Hepatocyte (in vitro differentiated cells): ENCODE results near the gene NAV3. TPM values are rescaled to one million over a fixed set of nuclear protein-coding genes. Genes with fewer than 3 reads are reported as not detected.

Experiments used
- DNase-seq: peaks from one replicate; pipeline ENCODE4 v3.0.0-alpha.2; 2016; ENCODE audit warnings: low spot score
- H2AFZ ChIP-seq: fragments of 200-600 bp; sonication (generic); 2 replicates; pipeline ENCODE4 v1.6.0; 2016; ENCODE audit warnings: antibody characterized with exemption, mild to moderate bottlenecking
- H3K27ac ChIP-seq: fragments of 200-600 bp; sonication (generic); 2 replicates; pipeline ENCODE4 v1.5.1; 2016; ENCODE audit warnings: mild to moderate bottlenecking
- H3K27me3 ChIP-seq: fragments of 200-600 bp; sonication (generic); 2 replicates; pipeline ENCODE4 v1.6.1; 2016
- H3K36me3 ChIP-seq: fragments of 200-600 bp; sonication (generic); replicated peaks from 2 replicates; pipeline ENCODE4 v1.5.1; 2016; ENCODE audit warnings: low read depth; ENCODE audit not compliant: insufficient read depth
- H3K4me1 ChIP-seq: fragments of 200-600 bp; sonication (generic); 2 replicates; pipeline ENCODE4 v1.5.1; 2016; ENCODE audit warnings: mild to moderate bottlenecking, moderate library complexity; ENCODE audit not compliant: insufficient read depth
- H3K4me2 ChIP-seq: fragments of 200-600 bp; sonication (generic); 2 replicates; pipeline ENCODE4 v1.6.0; 2016
- H3K4me3 ChIP-seq: fragments of 200-600 bp; sonication (generic); 2 replicates; pipeline ENCODE4 v1.5.1; 2016; ENCODE audit warnings: mild to moderate bottlenecking
- H3K79me2 ChIP-seq: fragments of 200-600 bp; sonication (generic); 2 replicates; pipeline ENCODE4 v1.6.0; 2017; ENCODE audit warnings: mild to moderate bottlenecking
- H3K9me2 ChIP-seq: fragments of 200-600 bp; sonication (generic); replicated peaks from 2 replicates; pipeline ENCODE4 v1.6.0; 2017; ENCODE audit warnings: mild to moderate bottlenecking; ENCODE audit not compliant: insufficient read depth
- H3K9me3 ChIP-seq: fragments of 200-600 bp; sonication (generic); 2 replicates; pipeline ENCODE4 v1.5.1; 2016; ENCODE audit warnings: low read depth, mild to moderate bottlenecking
- H4K20me1 ChIP-seq: fragments of 200-600 bp; sonication (generic); 2 replicates; pipeline ENCODE4 v1.6.0; 2016; ENCODE audit warnings: mild to moderate bottlenecking; ENCODE audit not compliant: insufficient read depth, poor library complexity, severe bottlenecking
- CTCF ChIP-seq: fragments of 200-600 bp; sonication (generic); IDR thresholded peaks from 2 replicates; pipeline ENCODE4 v1.5.1; 2016; ENCODE audit warnings: antibody characterized with exemption, mild to moderate bottlenecking; ENCODE audit not compliant: poor library complexity
- EZH2 ChIP-seq: fragments of 200-600 bp; sonication (generic); IDR thresholded peaks from 2 replicates; pipeline ENCODE4 v1.6.1; 2016; ENCODE audit warnings: antibody characterized with exemption, mild to moderate bottlenecking, borderline replicate concordance
- EZH2phosphoT487 ChIP-seq: fragments of 200-600 bp; sonication (generic); IDR thresholded peaks from one replicate; pipeline ENCODE4 v1.6.1; 2018; ENCODE audit warnings: antibody characterized with exemption, mild to moderate bottlenecking, low read depth, moderate library complexity; ENCODE audit not compliant: unreplicated experiment, severe bottlenecking
- WGBS: methylation state at CpG from one replicate; pipeline ENCODE4 v1.1.6; 2016; ENCODE audit warnings: low lambda C conversion rate; ENCODE audit errors: missing lambda C conversion rate; 5-methylcytosine and 5-hydroxymethylcytosine counted together
- polyA plus RNA-seq: library from polyadenylated mRNA; unstranded; fragments of >200 nt; fragmentation: Nextera tagmentation; extraction: Ambion mirVana; gene quantifications from 2 replicates; pipeline ENCODE4 v1.2.1, GENCODE V29; 2016
- total RNA-seq: library from RNA; depleted of rRNA; stranded (reverse); fragments of >200 nt; gene quantifications from 2 replicates; pipeline ENCODE4 v1.2.3, GENCODE V29; 2014

The NAV3 gene
- total and polyA plus RNA-seq, 2 experiments from 2014 or later, result 1.4 to 9.2 TPM

GRCh38 chr12:77796775-77797174, 33.9 kb upstream of the NAV3 start:
- H3K4me2 ChIP-seq, result no peak overlapping the region
- no peaks in the 10 kb centered on the region for H3K27me3 ChIP-seq
- DNase-seq, result no peak
- no peaks in the 10 kb centered on the region for H4K20me1 ChIP-seq
- no peak overlapping the region for H3K27ac ChIP-seq
- no peaks in the 10 kb centered on the region for H3K4me1 ChIP-seq
- TF ChIP-seq EZH2 (no peak), CTCF (no peak), EZH2phosphoT487 (no peak)
- no peak overlapping the region for H3K4me3 ChIP-seq
- no peaks in the 10 kb centered on the region for H3K9me3 ChIP-seq
- 60% methylated on average over 1 of the region's 1 CpG for WGBS
- no peaks in the 10 kb centered on the region for H3K36me3 ChIP-seq
- no peaks in the 10 kb centered on the region for H3K79me2 ChIP-seq
- no peaks in the 10 kb centered on the region for H3K9me2 ChIP-seq
- H2AFZ ChIP-seq, result no peak overlapping the region

GRCh38 chr12:77800501-77800900, 30.2 kb upstream of the NAV3 start:
- TF ChIP-seq EZH2 (no peak), CTCF (no peak), EZH2phosphoT487 (no peak)
- Histone ChIP-seq H4K20me1 (no peaks in the 10 kb centered on the region), H3K4me2 (no peak overlapping the region), H3K9me2 (no peaks in the 10 kb centered on the region), H3K27ac (no peak overlapping the region), H3K36me3 (no peaks in the 10 kb centered on the region), H2AFZ (no peak overlapping the region), H3K4me1 (no peaks in the 10 kb centered on the region), H3K9me3 (no peaks in the 10 kb centered on the region), H3K4me3 (no peak overlapping the region), H3K79me2 (no peaks in the 10 kb centered on the region), H3K27me3 (no peaks in the 10 kb centered on the region)
- 58% methylated on average over 2 of the region's 2 CpGs for WGBS
- DNase-seq, result no peak

GRCh38 chr12:77808534-77808933, 22.2 kb upstream of the NAV3 start:
- TF ChIP-seq CTCF (no peak), EZH2 (no peak)
- no peak for DNase-seq
- H3K4me2 ChIP-seq, result no peak overlapping the region
- H3K9me2 ChIP-seq, result no peaks in the 10 kb centered on the region
- H3K4me1 ChIP-seq, result no peaks in the 10 kb centered on the region
- H3K27ac ChIP-seq, result no peak overlapping the region
- no peaks in the 10 kb centered on the region for H4K20me1 ChIP-seq
- H3K9me3 ChIP-seq, result no peaks in the 10 kb centered on the region
- no peak overlapping the region for H3K4me3 ChIP-seq
- H3K36me3 ChIP-seq, result no peaks in the 10 kb centered on the region
- H3K79me2 ChIP-seq, result no peaks in the 10 kb centered on the region
- 85% methylated on average over 9 of the region's 9 CpGs for WGBS
- H3K27me3 ChIP-seq, result no peaks in the 10 kb centered on the region
- H2AFZ ChIP-seq, result no peak overlapping the region

- Histone ChIP-seq H3K4me3 (no peak overlapping the region), H4K20me1 (no peaks in the 10 kb centered on the region), H3K9me2 (no peaks in the 10 kb centered on the region), H3K4me1 (peaks cover 9% of the 10 kb centered on the region), H3K27me3 (no peaks in the 10 kb centered on the region), H3K9me3 (no peaks in the 10 kb centered on the region), H3K36me3 (no peaks in the 10 kb centered on the region), H3K79me2 (no peaks in the 10 kb centered on the region), H3K27ac (no peak overlapping the region), H3K4me2 (no peak overlapping the region), H2AFZ (no peak overlapping the region)
- WGBS, result 73% methylated on average over 2 of the region's 2 CpGs
- TF ChIP-seq EZH2phosphoT487 (no peak), EZH2 (no peak), CTCF (no peak)
- no peak for DNase-seq
Measured at GRCh38 chr12:77813558-77813957, 17.1 kb upstream of the NAV3 start.
